Stromal cell of bone marrow (primary cell): Measurements from ENCODE around the gene IL17REL.
"Not testable (repeated sequence)": the region's sequence is repeated elsewhere in the genome, so short reads cannot be mapped to it uniquely, and the experiment has no call there.

Experiments
- DNase-seq: peaks from one replicate; pipeline ENCODE4 v3.0.0-alpha.2; 2012; ENCODE audit warnings: low read depth

IL17REL gene

DNA sequence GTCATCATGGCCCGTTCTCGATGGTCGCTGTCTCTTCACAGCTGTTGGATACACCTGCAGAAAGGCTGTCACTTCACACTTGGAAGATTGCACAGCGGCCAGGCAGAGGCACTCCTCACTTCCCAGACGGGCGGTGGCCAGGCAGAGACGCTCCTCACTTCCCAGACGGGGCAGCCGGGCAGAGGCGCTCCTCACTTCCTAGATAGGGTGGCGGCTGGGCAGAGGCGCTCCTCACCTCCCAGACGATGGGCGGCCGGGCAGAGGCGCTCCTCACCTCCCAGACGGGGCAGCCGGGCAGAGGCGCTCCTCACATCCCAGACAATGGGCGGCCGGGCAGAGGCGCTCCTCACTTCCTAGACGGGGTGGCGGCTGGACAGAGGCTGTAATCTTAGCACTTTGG lies 22.7 kb downstream of the IL17REL start:
- not testable (repeated sequence) for DNase-seq

DNA sequence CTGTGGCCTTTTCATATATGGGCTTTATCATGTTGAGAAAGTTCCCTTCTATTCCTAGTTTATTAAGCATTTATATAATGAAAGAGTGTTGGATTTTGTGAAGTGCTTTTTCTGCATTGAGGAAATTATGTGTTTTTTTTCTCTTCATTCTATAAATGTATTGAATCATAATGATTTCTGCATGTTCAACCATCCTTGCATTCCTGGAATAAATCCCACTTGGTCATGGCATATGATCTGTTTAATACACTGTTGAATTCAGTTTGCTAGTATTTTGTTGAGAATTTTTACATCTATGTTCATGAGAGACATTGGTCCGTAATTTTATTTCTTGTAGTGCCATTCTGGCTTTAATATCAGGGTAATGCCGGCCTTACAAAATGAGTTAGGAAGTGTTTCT lies 26.2 kb downstream of the IL17REL start:
- DNase-seq, result no peak

- no peak for DNase-seq
Observed at GRCh38 chr22:49983148-49984042, 29.2 kb downstream of the IL17REL start.

- DNase-seq, result not testable (repeated sequence)
Observed at GRCh38 chr22:49981799-49982198, 30.8 kb downstream of the IL17REL start.

DNA sequence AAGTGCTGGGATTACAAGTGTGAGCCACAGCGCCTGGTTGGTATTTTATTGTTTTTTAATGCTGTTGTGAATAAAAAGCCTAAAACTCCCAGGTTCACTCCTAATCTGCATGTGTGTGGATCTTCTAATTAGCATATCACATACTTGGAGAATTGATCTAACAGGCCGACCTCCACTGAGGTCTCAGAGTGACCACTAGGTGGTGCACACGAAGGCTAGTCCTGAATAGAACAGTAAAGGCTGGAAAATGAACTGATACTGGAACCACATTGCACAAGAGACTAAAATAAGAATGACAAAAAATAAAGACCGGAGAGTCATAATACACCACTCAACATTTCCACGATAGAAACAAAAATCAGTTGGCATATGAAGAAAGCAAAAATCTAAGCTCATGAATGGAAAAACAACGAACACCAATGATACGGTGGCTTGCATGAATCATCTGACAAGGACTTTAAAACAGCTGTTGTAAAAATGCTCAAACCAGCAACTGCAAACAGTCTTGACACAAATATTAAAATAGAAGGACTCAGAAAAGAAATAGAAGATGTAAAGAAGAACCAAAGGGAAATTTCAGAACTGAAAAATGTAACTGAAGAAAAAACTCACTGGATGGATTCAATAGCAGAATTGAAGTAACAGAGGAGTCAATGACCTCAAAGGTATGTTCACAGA lies 32.8 kb downstream of the IL17REL start:
- DNase-seq, result no peak

DNA sequence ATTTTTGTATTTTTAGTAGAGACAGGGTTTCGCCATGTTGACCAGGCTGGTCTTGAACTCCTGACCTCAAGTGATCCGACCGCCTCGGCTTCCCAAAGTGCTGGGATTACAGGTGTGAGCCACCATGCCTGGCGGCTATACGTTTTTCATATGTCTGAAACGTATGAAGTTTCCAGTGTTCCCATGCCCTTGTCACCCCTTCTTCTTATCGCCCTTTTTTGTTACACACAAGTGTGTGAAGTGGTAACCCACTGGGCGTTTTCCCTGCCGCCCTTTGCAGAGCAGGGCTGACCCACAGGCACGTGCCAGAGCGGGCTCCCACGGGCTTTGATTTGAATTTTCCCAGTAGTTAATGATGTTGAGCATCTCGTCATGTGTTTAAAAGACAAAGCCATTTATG lies 35.0 kb downstream of the IL17REL start:
- DNase-seq, result no peak

GRCh38 chr22:49976439-49977175 lies 36.0 kb downstream of the IL17REL start:
- no peak for DNase-seq

- DNase-seq, result no peak
Observed at GRCh38 chr22:49975543-49976389, 36.8 kb downstream of the IL17REL start.

- no peak for DNase-seq
Observed at GRCh38 chr22:49973018-49973961, 39.3 kb downstream of the IL17REL start.

- no peak for DNase-seq
Observed at GRCh38 chr22:49972163-49973017, 40.2 kb downstream of the IL17REL start.

DNA sequence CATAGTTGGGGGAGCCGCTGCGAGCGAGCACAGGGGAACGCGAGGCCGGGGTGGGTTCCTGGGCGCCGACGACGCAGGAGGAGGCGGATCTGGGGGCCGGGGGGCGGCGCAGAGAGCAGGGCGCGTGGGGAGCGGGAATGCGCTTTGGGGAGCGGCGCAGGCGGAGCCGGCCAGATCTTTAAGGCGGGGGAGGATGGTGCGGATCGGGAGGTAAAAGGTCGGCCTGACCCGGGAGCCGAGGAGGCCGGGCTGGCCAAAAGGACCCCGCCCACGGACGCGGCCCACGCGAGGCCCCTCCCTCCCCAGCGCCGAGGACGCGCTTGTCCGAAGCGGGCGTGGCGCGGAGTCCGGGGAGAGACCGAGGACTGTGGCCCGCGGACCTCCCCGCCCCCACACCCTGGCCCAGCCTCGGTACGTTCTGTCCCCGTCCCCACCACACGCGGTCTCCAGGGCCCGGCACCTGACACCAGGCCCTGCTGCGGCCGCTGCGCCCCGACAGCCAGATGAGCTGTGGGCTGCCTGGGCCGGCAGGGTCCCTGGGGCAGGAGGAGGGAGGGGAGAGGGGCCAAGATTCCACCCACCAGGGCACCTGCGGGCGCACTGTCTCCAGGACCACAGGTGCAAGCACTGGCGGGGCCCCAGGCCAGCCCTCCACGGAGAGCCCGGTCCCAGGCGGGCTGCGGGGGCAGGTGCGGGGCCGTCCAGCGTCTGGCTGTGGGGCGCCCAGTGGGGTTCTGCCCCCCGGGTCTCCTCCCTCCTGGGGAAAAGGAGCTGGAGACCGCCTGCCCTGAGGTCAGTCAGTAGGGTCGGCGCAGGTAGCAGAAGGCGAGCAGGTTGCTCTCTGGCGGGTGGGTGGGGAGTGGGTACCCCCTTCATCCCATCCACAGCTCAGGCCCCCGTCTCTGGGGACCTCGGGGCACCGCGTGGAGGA lies 41.1 kb downstream of the IL17REL start:
- DNase-seq, result no peak

DNA sequence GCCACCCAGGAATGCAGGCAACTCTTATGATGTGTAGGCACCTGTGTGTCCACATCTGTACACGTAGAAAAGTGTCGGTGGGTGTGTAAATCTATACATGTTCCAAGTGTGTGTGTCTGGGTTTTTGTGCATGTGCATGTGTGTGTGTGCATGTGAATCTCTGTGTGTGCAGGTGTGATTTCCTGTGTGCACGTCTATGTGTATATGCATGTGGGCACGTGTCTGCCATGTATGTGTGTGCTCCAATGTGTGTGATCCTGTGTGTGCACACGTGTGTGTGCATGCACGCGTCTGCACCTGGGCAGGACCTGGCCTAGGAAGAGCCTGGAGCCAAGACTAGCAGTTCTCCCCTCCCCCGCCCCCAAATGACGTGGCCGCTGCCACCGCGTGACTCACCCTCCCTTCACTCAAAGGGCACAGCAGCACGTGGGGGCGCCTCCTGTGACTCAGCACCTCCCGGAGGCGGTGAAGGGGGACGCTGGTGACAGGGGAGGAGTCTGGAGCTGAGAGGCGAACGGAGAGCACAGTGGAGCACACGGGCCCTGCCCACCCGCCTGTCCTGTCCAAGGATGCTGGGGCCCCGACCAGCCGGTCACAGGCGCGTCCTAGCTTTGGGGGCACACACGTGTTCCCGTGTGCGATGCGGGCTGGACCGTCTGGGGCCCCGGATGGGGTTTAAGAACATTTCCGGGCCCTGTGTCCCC lies 41.9 kb downstream of the IL17REL start:
- DNase-seq, result peak; percentile 94

DNA sequence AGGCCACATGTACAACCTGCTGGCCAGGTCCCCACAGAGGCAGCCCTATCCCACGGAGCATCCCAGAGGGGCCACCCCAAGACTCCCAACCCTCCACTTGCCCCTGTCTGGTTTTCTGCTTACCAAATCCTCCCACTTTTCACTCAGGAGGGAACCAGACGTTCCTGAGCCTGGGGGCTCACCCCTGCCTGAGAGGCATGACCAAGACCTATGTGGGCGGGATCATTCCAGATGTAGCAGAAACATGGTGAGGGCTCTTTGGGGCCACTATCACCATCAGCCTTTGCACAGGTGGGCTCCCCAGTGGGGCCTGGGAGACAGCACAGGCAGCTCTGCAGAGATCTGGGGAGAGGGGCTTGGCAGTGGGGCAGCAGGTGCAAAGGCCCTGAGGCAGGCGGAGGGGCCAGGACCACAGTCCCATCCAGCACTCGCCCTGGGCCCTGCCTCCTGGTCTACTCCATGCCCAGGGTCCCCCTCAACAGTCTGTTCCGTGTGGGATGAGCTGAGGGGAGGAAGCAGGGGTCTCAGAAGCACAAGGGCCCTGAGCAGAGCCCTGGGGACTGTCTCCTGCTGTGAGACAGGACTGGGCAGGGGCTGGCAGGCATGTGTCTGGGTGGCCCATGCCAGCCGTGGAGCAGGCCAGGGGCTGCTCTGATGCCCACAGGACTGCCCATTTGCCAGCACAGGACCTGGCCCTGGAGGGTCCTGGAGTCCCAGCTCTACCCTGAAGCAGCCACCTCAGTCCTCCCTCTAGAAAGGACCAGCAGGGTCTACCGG lies 42.6 kb downstream of the IL17REL start:
- no peak for DNase-seq

DNA sequence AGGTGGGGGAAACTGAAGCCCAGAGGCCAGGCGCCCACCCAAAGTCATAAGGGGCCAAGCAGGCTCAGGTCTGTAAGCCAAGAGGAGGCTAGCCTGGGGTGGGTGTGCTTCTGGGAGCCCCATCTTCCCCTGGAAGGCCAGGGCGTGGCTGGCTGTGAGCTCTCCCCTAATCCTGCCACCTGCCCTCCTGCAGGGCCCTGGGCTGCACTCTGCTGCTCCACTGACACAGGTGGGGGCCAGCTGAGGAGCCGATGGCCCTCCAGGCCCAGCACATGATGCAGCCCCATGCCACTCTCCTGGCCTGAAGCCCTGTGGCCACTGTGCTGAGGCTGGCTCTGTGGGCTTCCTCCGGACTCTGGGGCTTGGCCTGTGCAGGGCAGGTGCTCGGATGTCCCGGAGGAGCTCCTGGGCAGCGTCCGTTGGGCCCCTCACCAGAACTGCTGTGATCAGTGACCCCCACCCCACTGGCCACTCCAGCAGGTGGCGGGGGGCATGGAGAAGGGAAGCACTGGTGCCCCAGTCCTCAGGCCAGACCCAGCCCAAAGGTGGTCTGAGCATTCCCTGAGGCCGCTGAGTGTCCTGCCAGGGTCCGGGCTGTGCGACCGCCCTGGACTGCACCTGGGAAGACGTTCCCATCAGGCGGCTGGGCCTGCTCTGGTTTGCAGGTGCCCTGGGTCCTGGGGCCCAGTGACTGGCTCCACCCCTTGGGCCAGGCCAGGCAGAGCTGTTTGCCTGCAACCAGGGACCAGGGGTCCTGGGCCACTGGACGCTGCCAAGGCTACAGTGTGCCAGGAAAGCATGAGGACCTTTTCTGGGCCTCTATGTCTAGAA lies 43.5 kb downstream of the IL17REL start:
- no peak for DNase-seq

- no peak for DNase-seq
Observed at GRCh38 chr22:49968313-49968830, 44.2 kb downstream of the IL17REL start.

DNA sequence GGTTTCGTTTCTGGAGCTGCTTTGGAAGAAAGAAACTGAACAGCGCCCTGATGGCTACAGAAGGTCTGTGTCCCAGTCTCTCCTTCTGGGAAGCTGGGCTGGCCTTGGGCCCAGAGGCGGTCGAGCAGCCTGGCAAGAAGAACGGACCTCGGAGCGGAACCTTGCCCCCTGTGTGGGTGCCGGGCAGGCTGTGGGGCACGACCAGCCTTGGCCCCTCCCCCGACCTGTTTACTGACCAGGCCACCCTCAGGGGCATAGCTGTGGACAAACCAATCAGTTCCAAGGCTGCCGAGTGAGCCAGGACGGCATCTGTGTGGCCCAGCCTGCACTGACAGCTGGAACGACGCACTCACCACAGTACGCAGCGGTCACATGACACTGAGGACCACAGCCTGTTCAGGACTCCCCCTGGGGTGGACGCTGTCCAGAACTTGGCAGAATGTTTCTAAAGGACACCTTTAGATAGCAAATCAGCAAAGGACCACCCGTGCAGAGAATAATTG lies 44.8 kb downstream of the IL17REL start:
- no peak for DNase-seq
